Dermis lymphatic vessel endothelial cell (primary cell): Measurements from ENCODE around the gene TEDC1. TPM values are rescaled to one million over a fixed set of nuclear protein-coding genes. Genes with fewer than 3 reads are reported as not detected.

ENCODE experiments used
- total RNA-seq: library from RNA; depleted of rRNA; stranded (reverse); fragments of >200 nt; gene quantifications from 2 replicates; pipeline ENCODE4 v1.2.1, GENCODE V29; 2014

Gene TEDC1
- total RNA-seq = 3.1 and 4.1 TPM in 2 replicates

GRCh38 chr14:105490572-105491365 lies at the start of gene TEDC1:
Gene TEDC1, plus strand, starts transcription at chr14:105491246. Its CDS starts 130 bp downstream, at chr14:105491376.

GRCh38 chr14:105474483-105475268 lies 16.4 kb upstream of the TEDC1 start, which contains the start of gene CRIP2:
Gene CRIP2, plus strand, starts transcription at chr14:105474821. Its CDS starts 42 bp downstream, at chr14:105474863.

GRCh38 chr14:105486163-105486973 lies 4.7 kb upstream of the TEDC1 start, which contains the start of gene CRIP1:
Gene CRIP1, plus strand, starts transcription at chr14:105486886. Its CDS starts 374 bp downstream, at chr14:105487260.

GRCh38 chr14:105525861-105526775 lies 35.1 kb downstream of the TEDC1 start, which contains the start of gene TMEM121:
Gene TMEM121, plus strand, starts transcription at chr14:105526583. Its CDS starts 2,252 bp downstream, at chr14:105528835.

Other genes with a start within 250 kb of the TEDC1 start
- 36.4 and 45.5 TPM in 2 replicates for gene BTBD6, start 242.7 kb upstream of the TEDC1 start, total RNA-seq
- 24.4 and 28.6 TPM in 2 replicates for gene BRF1, start 190.2 kb upstream of the TEDC1 start, total RNA-seq
- gene PACS2, start 176.5 kb upstream of the TEDC1 start, total RNA-seq = 37.6 and 37.7 TPM in 2 replicates
- under 0.01 and 0.09 TPM in 2 replicates for gene TEX22, start 92.7 kb upstream of the TEDC1 start, total RNA-seq
- 19.9 and 26.9 TPM in 2 replicates for gene MTA1, start 71.4 kb upstream of the TEDC1 start, total RNA-seq
- 115 and 150 TPM in 2 replicates for gene CRIP2, start 16.4 kb upstream of the TEDC1 start, total RNA-seq
- gene CRIP1, start 4.4 kb upstream of the TEDC1 start, total RNA-seq = 0.54 and 0.86 TPM in 2 replicates
- gene TMEM121, start 35.3 kb downstream of the TEDC1 start, total RNA-seq = 4.4 and 5.9 TPM in 2 replicates